Adipose tissue (tissue), 3 donors: ENCODE data around the gene SELENOT. TPM values are rescaled to one million over a fixed set of nuclear protein-coding genes. Genes with fewer than 3 reads are reported as not detected.
"Not testable (repeated sequence)": the region's sequence is repeated elsewhere in the genome, so short reads cannot be mapped to it uniquely, and the experiment has no call there.

Source experiments
- H3K27ac ChIP-seq: one replicate; pipeline ENCODE4 v1.5.1; 2013; ENCODE audit warnings: low read depth, low read length
- WGBS, 3 donors: extraction: QIAGEN DNeasy Blood & Tissue Kit; methylation state at CpG; one replicate each; pipeline ENCODE4 v1.1.7; 2013; 5-methylcytosine and 5-hydroxymethylcytosine counted together
- polyA plus RNA-seq, 3 donors: library from polyadenylated mRNA; stranded (reverse); fragments of 200-250 nt; gene quantifications; one replicate each; pipeline ENCODE4 v1.2.3, GENCODE V29; 2013
- donor health status: healthy with polysubstance abuse.
- donor health status: Bipolar disorder and iron deficiency.
- donor health status: healthy.

Gene SELENOT, protein sequence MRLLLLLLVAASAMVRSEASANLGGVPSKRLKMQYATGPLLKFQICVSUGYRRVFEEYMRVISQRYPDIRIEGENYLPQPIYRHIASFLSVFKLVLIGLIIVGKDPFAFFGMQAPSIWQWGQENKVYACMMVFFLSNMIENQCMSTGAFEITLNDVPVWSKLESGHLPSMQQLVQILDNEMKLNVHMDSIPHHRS
- polyA plus RNA-seq, result 10 to 100 TPM; 46.2 to 90.4 (median 57.5) TPM

DNA sequence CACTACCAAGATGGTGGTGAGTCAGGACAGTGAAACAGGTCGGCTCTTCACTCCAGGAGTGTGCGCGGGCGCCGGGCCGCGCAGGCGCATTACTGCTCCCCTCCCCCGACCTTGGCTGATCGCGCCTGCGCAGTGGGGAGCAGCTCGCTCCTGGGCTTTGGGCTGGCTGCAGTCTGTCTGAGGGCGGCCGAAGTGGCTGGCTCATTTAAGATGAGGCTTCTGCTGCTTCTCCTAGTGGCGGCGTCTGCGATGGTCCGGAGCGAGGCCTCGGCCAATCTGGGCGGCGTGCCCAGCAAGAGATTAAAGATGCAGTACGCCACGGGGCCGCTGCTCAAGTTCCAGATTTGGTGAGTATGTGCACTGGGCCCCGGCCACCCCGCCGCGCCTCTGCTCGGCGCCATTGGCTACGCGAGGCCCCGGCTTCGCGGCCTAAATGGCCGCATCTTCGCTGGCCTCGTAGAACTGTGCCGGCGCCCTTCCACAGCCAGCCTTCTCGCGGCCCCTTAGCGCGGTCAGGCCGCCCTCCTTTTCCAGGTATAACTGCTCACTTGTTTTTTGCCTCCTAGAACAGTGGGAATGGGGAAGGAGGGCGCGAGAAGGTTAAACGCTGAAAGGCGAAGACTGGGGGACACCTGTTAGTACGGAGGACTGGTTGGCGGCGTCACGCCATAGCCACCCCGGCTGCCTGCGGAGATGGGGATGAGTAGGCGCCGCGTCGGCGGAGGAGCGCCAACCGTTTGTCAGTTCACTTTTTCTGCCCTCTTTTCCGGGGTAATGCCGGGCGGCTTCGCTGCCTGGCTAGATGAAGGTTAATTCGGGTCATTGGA, at the start of gene SELENOT:
Gene SELENOT (plus strand): TSS at position 169 of the 827 bp plus-strand sequence. CDS start 42 bp downstream, at position 211.
- WGBS, 3 donors, result 0% methylated on average over 69 of the region's 69 CpGs
- H3K27ac ChIP-seq, result peak within 1 kb of the TSS; percentile 77

DNA sequence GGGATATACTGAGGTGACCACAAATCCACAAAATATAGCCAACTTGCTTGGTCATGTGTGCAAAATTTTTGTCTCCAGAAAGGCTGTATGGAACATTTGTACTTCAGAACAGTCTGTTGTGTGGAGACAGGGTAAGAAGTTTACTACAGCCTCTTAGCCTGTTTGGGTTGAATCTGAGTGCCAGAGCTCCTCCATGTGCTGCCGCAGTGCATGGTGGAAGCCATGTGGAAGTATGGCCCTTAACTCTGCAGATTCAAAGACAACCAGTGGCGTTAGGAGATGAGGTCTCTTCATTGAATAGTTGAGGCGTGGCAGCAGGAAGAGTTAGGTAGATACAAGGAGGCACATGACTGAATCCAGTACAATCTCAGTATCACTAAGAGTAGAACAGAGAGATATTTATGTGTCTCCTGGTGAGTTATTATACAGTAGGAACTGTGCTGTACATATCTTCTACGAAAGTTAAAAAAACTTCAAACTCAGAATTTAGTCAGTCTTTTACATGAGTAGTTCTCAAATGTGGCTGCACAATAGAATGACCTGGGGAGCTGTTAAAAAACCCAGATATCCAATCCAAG, 47.2 kb upstream of the SELENOT start:
- WGBS, 3 donors, result 93 to 98% (median 94%) methylated on average over 4 of the region's 4 CpGs
- no peak overlapping the region for H3K27ac ChIP-seq

DNA sequence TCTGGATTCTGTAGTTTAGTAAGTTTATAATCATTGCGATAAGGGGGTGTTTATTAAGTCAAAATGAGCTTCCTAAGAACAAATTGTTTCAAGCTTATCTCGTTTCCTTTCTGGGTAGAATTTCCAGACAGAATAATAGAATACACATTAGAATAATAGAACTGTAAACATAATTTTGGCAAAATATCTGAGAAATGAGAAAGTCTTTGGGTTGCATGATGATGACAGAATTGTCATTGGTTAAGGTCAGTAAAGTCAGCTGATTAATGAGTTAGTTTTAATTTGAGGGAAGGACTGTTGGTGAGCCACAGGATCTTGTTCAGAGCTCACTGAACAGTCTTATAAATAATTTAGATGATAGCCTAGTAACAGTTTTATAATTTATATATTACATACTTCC, 46.3 kb upstream of the SELENOT start:
- 60 to 79% (median 70%) methylated on average over 2 of the region's 2 CpGs for WGBS, 3 donors
- no peak overlapping the region for H3K27ac ChIP-seq

DNA sequence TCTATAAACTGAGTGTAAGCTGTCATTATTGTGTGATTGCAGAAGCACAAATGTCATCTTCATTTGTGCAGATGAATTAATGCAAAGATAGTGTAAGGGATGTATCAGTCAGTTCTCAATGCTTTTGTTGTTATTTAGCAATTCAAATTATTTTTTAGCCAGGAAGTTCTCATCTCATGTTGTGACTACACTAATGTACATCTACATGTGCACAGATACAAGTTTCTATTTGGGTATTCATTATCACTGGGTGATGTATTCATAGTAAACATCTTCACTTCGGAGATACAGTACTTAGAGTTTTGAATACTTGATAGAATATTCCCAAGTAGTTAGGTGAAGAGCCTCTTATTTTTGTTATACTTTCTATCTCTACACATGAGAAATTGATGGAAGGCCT, 45.4 kb upstream of the SELENOT start:
- no peak overlapping the region for H3K27ac ChIP-seq
- 57 to 80% (median 79%) methylated on average over 1 of the region's 1 CpG for WGBS, 3 donors

DNA sequence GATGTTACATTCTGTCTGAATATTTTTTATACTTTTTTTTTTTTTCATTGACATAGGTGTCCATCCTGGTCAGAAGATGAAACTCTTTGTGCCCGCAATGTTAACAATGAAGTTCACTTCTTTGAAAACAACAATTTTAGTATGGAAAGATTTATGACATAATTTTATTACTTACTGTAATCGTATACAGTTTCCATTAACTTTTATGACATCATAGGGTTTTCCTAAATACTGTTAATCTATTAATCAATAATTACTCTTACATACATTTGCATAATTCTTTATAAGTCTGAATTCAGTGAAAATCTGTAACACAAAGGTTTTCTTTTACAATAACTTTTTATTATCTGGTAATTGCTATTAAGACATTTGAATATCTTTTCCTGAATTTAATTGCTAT, 38.9 kb upstream of the SELENOT start:
- WGBS, 3 donors, result 78 to 98% (median 86%) methylated on average over 2 of the region's 2 CpGs
- H3K27ac ChIP-seq, result no peak overlapping the region

DNA sequence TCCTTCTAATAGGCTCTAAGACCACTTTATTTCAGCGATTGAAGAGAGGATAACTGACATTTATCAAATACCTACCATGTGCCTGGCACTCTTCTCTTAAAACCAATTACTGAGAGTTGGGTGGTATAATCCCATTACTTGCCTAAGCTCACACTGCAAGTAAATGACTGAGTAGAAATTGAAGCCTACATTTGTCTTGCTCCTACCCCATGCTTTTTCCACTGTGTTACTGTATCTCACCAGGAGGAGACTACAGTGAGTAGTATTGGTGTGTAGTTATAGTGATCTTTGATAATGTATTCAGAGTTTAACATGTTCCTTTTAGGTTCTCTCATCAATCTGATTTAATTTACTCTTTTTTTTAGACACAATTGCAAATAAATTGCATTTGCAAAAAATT, 35.8 kb upstream of the SELENOT start:
- no peak overlapping the region for H3K27ac ChIP-seq
- 90 to 95% (median 92%) methylated on average over 1 of the region's 1 CpG for WGBS, 3 donors

DNA sequence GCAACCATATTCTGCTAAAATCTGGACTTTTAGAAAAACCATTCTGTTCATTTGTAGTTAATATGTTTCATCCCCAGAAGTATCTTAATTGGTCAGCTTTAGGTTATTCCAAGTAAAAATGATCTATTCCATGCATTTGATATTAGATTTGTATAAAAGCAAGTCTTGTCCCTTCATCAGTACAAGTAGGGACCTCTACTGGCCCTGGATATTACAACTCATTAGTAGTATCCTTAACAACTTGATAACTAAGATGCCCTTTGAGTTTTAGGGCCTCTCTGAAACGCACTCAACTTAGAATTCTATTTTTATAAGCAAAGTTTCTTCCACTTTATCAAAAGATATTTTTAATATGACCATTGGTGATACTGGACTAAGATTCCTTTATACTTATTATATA, 25.3 kb upstream of the SELENOT start:
- no peak overlapping the region for H3K27ac ChIP-seq
- WGBS, 3 donors, result 55 to 80% (median 78%) methylated on average over 1 of the region's 1 CpG

DNA sequence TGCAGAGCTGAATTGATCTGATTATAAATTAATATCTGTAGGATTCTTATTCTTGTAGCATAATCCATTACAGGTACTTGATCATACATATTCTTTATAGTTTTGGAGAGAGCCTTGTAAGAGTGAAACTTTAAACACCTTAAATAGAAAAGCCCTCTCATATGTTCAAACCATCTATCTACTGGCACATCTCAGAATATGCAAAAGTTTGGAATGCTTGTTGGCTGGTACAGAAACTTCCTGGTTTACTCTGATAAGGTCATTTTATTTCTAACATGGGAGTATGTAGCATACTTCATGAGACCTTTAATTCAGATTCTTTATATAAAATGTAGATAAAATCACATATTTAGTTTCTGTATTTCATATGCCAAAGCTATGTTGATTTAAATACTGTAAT, 21.9 kb upstream of the SELENOT start:
- H3K27ac ChIP-seq, result no peak overlapping the region

DNA sequence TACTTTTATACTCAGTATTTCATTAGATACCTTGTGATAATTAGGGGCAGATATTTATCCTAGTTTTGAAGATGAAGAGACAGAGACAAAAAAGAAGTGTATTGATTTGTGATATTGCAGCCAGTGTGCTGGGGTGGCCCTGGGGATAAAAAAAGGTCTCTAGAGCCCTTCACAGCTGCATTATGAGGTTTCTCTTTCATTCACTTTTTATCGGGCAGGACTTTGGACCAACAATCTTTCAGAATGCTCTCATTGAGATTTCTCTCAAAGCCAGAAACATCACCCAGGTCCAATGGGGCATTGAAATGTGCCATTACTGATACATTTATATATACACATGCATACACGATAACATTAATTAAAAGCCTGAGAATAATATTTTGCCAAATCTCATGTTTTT, 20.5 kb upstream of the SELENOT start:
- no peak overlapping the region for H3K27ac ChIP-seq
- 64 to 85% (median 85%) methylated on average over 2 of the region's 2 CpGs for whole genome bisulfite sequencing, 3 donors

DNA sequence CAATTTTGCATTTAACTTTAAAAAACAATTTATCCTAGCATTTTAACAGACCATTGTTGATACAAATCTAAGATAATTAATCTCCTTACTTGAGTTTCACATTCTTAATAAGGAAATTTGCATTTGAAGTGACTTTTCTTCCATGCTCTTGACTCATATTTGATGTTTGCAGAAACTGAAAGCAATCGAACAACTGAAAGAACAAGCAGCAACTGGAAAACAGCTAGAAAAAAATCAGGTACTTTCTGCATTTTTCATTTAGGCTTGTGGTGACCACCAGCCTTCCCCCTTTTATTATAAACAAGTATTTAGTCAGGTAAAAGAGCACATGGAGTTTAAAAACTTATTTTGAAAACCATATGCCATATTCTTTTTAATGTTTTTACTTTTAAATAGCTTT, 20.1 kb upstream of the SELENOT start:
- WGBS, 3 donors, result 74 to 86% (median 77%) methylated on average over 1 of the region's 1 CpG

DNA sequence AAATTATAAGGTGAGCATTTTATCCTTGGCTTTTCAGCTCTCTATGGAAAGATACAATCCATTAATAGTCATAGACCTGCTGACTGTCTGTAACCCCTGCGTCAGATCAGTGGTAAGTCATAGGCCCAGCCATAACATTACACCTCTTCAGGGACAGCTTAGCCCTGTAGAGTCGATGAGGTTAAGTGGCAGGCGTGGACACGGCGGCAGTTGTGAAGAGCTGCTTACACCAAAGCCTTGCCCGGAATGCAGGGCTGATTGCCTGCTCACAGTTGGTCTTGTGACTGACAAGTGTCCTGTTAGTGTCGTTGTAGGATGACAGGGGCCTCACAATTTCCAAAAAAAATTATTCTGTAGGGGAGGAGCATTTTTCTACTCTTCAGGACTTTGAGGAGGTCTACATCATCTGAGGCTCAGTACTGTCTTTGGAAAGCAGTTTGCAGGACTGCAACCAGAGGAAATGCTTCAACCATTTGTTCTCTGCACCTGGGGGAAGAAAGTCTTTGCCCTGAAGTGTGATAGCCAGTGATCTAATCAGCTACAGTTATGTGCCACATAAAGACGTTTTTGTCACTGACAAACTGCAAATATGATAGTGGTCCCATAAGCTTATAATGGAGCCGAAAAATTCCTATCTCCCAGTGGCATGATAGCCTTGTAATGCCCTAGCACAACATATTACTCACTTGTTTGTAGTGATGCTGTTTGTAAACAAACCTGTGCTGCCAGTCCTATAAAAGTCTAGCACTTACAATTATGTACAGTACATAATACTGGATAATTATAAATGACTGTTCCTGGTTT, 14.9 kb upstream of the SELENOT start:
- H3K27ac ChIP-seq, result no peak overlapping the region
- WGBS, 3 donors, result 61 to 73% (median 68%) methylated on average over 9 of the region's 9 CpGs

More for the DNA sequence above, 20.1 kb upstream of the SELENOT start:
- no peak overlapping the region for H3K27ac ChIP-seq

DNA sequence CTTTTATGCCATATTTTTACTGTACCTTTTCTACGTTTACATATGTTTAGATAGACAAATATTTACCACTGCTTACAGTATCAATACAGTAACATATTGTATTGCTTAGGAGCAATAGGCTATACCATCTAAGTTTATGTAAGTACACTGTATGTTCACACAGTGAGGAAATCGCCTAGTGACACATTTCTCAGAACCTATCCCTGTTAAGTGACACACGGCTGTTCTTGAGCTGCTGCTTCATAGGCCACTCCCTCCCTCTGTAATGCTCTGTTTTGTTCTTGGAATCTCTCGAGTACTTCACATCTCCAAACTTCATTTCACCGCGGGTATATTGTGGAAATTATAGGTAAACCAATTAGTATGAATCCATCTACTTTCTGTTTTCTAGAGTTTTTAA, 13.4 kb upstream of the SELENOT start:
- 63 to 84% (median 75%) methylated on average over 6 of the region's 6 CpGs for WGBS, 3 donors
- H3K27ac ChIP-seq, result no peak overlapping the region

DNA sequence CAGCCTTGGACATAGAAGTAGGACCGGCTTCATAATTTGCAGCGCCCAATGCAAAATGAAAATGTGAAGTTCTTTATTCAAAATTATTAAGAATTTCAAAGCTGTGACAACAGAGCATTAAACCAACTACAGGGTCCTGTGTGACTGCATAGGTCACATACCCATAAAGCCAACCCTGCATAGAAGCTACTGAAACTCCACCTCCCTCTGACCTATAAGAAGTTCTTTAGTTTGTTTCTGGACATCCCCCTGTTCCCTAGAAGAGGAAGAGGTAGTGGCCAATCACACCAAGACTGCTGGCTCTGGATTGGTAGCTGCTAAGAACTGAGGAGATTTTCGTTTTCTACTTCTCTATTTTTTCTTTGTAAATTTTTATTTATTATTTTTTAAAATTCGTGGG, 9.0 kb upstream of the SELENOT start:
- WGBS, 3 donors, result 87 to 95% (median 90%) methylated on average over 4 of the region's 4 CpGs

DNA sequence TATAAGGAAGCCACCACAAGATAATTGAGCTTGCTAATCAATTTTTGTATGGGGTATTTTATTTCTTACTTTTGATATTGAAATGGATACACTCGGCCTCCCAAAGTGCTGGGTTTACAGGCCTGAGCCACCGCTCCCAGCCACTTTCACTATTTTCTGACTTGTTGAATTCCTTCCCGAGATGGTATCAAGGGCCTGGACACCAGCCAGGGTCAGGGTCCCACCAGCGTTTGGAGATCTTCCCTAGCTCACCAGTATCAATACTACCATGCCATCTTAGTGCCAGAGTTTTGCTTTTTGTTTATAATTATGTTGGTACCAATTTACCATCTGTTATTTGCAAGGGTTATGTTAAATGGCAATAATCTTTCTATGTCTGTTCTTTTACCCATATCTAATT, 5.5 kb upstream of the SELENOT start:
- WGBS, 3 donors, result 90 to 94% (median 93%) methylated on average over 4 of the region's 4 CpGs
- no peak overlapping the region for H3K27ac ChIP-seq

More for the DNA sequence above, 9.0 kb upstream of the SELENOT start:
- H3K27ac ChIP-seq, result no peak overlapping the region

DNA sequence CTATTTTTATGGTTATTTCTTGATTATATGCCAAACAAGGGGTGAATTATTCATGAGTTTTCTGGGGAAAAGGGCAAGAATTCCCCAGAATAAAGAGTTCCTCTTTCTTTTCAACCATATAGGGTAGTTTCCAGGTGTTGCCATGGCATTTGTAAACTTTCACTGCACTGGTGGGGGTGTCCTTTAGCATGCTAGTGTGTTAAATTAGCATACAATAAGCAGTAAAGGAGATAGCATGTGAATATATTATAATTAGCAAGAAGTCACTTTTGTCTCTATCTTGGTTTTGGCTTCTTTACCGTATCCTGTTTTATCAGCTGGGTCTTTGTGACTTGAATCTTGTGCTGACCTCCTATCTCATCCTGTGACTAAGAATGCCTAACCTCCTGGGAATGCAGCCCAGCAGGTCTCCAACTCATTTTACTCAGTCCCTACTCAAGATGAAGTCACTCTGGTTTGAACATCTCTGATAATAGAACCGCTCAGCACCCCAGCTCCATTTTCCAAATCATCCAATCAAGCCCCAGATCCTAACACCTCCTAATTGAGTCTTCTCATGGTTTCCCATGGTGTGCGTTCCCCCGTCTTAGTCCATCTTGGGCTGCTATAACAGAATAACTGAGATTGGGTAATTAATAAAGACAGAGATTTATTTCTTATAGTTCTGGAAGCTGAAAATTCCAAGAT, 3.4 kb upstream of the SELENOT start:
- no peak overlapping the region for H3K27ac ChIP-seq
- WGBS, 3 donors, result 71 to 74% (median 72%) methylated on average over 4 of the region's 4 CpGs

DNA sequence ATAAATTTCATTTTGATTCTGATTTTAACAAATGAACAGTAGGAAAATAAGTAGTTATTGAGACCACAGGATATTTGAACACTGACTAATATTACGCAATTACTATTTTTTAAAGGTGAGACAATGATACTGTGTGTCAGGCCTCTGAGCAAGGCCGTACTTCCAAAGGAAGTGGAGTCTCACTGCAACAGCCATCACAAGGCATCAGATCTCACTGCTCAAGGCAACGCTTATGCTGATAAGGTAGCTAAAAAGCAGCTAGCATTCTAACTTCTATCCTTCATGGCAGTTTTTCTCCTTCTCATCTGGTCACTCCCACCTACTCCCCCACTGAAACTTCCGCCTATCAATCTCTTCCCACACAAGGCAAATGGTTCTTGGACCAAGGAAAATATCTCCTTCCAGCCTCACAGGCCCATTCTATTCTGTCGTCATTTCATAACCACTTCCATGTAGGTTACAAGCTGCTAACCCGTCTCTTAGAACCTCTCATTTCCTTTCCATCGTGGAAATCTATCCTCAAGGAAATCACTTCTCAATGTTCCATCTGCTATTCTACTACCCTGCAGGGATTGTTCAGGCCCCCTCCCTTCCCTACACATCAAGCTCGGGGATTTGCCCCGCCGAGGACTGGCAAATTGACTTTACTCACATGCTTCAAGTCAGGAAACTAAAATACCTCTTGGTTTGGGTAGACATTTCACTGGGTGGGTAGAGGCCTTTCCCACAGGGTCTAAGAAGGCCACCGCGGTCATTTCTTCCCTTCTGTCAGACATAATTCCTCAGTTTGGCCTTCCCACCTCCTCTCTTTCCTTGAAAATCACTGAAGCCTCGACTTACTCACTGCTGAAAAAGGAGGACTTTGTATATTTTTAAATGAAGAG, 2.2 kb upstream of the SELENOT start:
- WGBS, 3 donors, result 85 to 88% (median 87%) methylated on average over 13 of the region's 13 CpGs
- H3K27ac ChIP-seq, result not testable (repeated sequence)

DNA sequence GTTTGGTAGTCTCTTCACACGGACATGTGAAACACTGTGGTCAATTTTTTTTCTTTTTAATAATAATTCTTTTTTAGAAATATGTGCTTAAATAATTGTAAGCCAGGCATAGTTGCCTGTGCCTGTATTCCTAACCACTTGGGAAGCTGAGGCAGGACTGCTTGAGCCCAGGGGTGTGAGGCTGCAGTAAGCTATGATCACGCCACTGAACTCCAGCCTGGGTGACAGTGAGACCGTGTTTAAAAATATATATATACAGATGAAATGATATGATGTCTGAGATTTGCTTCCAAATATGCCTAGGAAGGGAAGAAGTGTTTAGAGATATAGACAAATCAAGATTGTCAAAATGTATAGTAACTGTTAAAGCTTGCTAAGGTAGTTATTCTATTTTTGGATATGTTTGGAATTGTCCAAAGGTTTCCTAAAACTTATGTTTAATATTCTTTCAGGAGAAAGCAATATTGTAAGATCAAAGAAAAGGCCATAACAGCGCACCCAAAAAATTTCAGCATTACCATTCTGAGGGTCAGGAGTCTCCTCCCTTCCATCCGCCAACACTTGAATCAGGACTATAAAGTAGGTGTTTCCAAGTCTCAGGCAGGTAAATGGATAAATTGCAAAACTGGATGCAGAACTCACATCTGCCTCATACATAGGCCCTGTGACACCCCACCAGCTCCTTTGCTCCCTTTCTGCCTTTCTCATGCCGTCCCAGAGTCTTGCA, 532 bp upstream of the SELENOT start:
- 16 to 36% (median 32%) methylated on average over 6 of the region's 6 CpGs for WGBS, 3 donors
- H3K27ac ChIP-seq, result no peak overlapping the region
